Central memory CD4-positive, alpha-beta T cell (primary cell): ENCODE data around the gene MED17.
"Not testable (repeated sequence)": the region's sequence is repeated elsewhere in the genome, so short reads cannot be mapped to it uniquely, and the experiment has no call there.

Source experiments
- DNase-seq: peaks from one replicate; pipeline ENCODE4 v3.0.0; 2022

Gene MED17

DNA sequence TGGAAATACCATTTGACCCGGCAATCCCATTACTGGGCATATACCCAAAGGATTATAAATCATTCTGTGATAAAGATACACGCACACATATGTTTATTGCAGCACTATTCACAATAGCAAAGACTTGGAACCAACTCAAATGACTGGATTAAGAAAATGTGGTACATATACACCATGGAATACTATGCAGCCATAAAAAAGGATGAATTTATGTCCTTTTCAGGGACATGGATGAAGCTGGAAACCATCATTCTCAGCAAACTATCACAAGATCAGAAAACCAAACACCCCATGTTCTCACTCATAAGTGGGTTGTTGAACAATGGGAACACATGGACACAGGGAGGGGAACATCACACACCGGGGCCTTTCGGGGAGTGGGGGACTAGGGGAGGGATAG is 25.0 kb upstream of the MED17 start:
- DNase-seq: not testable (repeated sequence)

DNA sequence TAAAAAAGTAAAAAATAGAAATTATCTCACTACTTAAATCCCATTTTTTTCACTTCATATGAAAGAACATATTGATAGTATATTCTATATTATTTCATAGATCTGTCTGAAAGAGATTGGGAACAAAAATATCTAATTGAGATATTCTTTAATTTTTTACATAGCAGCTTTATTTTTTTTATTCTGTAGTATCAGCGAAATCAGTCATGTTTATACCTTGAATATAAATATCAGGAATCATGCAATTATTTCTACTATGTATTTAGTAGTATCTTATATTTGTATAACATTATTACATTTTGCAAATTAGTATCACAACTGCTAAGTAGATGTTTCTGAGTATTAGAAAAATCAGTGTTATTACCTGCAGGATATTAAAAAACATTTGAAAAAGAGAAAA is 22.2 kb upstream of the MED17 start:
- no peak for DNase-seq

DNA sequence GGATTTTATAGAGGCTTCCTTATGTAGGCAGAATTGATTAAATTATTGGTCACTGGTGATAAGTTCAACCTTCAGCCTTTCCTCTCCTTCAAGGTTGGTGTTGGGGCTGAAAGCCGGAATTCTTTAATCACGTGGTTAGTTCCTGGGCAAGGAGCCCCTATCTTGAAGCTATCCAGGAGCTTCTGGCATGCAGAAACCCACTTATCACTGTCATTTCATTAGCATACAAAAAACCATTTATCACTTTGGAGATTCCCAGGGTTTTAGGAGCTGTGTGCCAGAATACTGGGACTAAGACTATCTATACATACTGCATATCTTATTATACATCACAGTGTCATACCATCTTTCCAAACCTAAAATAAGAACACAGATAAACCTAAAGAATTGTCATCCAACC is 18.5 kb upstream of the MED17 start:
- DNase-seq: no peak

DNA sequence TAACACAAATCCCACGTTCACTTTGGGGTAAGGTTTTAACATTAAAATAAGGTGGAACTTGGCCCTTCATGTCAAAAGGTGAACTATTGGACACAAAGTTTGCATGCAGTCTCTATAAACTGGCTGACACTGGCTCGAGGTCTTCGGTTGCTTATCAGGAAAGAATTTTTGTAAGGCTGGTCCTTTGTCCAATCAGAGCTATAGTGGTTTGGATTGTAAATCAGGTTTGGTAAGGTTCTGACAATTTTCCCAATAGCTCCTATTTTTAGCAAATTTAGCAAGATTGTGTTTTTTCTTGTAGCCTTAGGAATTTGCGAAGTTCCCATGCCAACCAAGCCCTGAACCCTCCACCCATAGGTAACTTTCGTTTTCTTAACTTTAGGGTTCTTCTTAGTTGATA is 17.6 kb upstream of the MED17 start:
- DNase-seq: no peak

- DNase-seq: no peak
Measured at GRCh38 chr11:93767018-93767417, 17.1 kb upstream of the MED17 start.

DNA sequence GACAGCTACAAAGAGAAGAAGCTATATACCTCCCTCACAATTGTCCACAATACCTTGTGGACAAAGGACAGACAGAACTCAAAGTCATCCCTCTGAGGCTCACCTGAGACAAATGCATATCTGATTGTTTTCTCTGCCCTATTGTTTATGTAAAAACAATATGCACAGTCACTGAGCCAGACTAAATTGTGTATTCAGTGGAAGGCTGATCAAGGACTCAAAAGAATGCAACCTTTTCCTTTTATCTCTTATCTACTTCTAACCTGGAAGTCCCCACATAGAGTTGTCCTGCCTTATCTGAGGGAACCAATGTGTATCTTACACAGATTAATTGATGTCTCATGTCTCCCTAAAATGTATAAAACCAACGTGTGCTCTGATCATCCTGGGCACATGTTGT is 13.9 kb upstream of the MED17 start:
- DNase-seq: no peak

GRCh38 chr11:93772123-93772522 is 12.0 kb upstream of the MED17 start:
- no peak for DNase-seq

GRCh38 chr11:93773045-93773477 is 11.0 kb upstream of the MED17 start:
- no peak for DNase-seq

DNA sequence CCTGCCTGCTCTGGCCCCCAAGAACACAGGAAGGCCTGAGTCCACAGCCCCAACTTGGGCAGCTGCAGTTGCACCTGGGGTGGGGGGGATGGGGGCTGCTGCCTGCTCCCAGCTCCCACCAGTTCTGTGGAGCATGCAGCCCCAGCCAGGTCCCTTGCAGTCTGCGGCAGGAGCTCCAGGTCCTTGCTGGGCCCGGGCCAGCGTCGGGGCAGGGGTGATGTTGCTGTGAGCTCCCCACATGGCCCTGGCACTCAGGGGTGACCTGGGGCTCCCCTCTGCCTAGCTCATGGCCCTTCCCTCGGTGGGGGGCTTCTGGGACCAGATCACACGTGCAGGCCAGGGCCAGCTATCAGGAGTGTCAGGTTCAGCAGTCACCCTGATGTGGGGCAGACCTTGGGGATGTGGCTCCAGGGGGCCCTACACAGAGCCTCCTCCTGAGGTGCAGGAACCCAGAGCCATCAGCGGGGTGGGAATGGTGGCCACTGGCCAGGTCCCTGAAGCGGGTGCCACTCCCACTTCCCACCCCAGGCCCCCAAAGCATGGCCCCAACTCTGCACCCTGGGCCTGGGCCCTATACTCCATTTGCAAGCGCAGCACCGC is 10.4 kb upstream of the MED17 start:
- no peak for DNase-seq

- DNase-seq: not testable (repeated sequence)
Measured at GRCh38 chr11:93774560-93774959, 9.5 kb upstream of the MED17 start.

GRCh38 chr11:93775289-93775688 is 8.8 kb upstream of the MED17 start:
- no peak for DNase-seq

DNA sequence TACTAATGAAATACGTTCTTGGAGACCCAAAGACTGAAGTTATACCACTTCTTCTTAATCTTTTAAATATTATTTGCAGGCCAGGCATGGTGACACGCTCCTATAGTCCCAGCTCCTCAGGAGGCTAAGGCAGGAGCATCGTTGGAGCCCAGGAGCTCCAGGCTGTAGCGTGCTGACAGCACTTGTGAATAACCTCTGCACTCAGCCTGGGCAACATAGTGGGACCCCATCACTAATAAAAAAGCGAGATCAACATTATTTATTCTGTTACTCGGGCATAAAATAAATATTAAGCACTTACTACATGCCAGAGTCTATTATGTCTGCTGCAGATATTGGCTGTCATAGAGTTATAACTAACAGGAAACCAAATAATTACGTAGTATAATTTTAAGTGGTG is 720 bp upstream of the MED17 start:
- no peak for DNase-seq

- DNase-seq: no peak
Measured at GRCh38 chr11:93783765-93784144, 327 bp upstream of the MED17 start.

DNA sequence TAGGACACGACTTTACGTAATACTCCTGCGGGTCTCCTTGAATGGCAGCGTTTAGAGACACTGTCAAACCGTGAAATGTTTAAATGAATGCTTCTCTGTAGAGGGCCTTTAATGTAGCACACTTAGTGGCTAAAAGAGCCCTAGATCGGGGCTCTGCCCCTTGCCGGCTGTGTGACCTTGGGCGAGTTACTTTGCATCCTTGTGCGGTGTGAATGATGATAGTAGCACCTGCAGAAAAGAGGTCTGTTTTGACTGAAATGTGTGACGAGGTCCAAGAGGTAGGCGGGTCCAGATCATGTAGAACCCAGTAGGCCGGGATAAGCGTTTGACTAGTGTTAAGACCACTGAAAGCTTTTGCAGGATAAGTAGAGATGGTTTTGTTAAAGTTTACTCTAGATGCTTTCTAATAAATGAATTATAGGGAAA is 866 bp downstream of the MED17 start:
- no peak for DNase-seq

GRCh38 chr11:93791493-93791892 is 7.4 kb downstream of the MED17 start:
- no peak for DNase-seq

DNA sequence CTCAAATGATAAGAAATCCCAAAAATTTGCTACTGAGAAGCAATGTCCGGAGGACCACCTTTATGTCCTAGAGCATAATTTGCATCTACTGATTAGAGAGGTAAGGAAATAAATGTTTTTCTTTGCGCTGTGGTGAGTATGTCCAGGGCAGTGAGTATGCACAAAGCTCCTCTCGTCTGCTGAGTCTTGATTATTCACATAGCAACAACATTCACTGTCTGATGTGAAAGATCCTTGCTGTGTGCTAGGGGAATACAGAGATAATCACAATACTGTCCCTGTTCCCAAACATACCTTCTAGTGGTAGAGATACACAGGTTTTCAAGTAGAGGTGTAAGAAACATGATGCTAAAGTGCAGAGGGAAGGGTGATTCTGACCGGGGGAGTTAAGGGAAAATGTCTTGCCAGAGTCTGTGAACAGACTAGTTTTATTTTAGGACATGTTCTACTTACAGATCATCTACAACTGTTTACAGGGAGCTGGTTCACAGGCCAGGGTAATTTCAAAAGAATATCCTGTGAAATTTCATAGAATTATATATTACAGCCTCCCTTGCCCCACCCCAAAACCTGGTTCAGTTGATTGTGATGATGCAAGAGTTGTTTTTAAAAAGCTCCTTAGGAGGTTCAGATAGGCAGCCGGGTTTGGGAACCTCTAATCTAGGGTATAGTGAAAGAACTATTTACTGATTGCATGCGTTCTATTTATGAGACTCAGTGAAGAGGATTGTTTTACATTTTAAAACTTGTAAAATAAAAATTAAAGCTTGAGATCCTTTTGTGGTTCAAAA is 12.6 kb downstream of the MED17 start:
- no peak for DNase-seq

GRCh38 chr11:93801366-93801765 is 17.3 kb downstream of the MED17 start:
- no peak for DNase-seq

DNA sequence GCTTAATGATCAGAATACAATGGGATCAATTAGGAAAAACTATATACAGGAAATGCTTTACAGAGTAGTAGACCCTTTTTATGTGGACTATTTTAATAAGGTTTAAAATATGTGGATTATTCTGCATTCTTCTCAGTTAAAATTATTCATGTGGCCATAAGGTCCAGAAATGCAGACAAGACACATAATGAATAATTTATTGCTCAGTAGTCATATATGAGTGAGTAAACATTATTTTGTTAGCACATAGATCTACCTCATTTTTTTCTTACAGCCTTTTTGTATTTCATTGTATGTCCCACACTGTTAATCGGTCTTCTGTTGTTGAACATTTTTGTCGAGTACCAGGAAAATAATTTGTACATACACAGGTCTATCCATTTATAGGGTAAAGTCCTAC is 20.8 kb downstream of the MED17 start:
- DNase-seq: no peak

DNA sequence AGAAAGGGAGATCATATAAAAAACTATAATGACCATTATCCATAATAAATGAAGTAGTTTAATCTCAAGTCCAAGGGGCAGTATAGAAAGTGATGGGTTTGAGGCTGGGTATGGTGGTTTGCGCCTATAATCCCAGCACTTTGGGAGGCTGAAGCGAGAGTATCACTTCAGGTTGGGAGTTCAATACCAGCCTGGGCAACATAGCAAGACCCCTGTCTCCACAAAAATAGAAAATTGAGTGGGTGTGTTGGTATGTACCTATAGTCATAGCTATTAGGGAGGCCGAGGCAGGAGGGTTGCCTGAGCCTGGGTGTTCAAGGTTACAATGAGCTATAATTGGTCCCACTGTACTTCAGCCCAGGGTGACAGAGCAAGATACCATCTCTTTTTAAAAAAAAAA is 23.9 kb downstream of the MED17 start:
- no peak for DNase-seq

GRCh38 chr11:93813974-93814373 is 29.9 kb downstream of the MED17 start:
- DNase-seq: no peak

GRCh38 chr11:93814966-93815633 is 31.0 kb downstream of the MED17 start:
- DNase-seq: no peak

DNA sequence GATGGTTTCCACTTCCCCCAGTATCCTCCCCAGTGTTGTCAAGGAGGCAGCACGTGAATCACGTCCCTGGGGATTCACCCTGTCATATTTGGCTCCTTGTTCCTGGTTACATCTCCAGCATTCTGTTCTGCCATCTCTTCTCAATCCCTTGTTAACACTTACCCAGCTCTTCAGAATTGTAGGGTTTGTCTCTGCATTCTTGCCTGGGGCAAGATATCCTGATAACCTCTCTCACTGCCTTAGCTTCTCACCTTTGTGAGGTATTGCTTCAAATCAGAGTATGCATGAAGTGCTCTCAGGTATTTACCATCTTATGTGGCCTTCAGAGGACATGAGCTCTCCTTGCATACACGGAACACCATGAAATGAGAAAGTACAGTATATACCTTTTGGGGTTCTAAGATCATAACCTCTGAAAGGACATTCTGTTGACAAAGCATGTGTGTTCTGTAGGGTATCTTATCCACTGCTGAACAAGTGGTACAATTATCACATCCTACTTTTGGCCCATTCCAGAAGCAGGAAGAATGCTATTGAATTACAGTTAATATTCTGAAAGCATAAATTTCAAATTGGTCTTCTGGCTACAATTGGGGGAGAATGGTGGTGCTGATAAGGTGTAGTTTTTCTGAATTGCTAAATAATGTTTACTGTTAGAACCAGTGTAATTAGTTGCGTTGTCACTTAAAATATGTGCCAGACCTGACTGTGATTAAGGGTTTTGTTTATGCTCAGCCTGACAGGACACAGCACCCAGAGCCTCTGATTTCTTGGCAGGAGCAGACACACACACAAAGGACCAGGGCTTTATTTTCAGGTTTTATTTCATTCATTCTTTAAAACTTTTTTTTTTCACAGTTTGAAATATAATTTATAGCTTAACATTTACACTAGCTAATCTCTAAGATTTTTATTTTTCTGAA is 33.6 kb downstream of the MED17 start:
- no peak for DNase-seq
